Heart right ventricle (tissue), 16 donors: ENCODE measurements around the gene FAM13C. TPM values are rescaled to one million over a fixed set of nuclear protein-coding genes. Genes with fewer than 3 reads are reported as not detected.

Experiments
- ATAC-seq, 8 donors: fragments of 200-7000 bp; cut with Tn5 transposase; one replicate each; pipeline ENCODE4 v1.9.1; 2020; ENCODE audit warnings: mild to moderate bottlenecking in 8 of 8, moderate library complexity in 8 of 8, moderate number of reproducible peaks in 1 of 8
- DNase-seq, 2 donors: peaks; one replicate each; pipeline ENCODE4 v3.0.0-alpha.2; 2020
- H3K27ac ChIP-seq, 10 donors: fragments of 200-600 bp; sonication (generic) in 2 of 10; one replicate each; pipeline versions ENCODE4 v1.5.0 to v1.8.0; 2020 to 2022; ENCODE audit warnings: mild to moderate bottlenecking in 3 of 10
- H3K27me3 ChIP-seq, 7 donors: fragments of 200-600 bp; one replicate each; pipeline ENCODE4 v1.8.0; 2021 to 2022; ENCODE audit warnings: mild to moderate bottlenecking in 2 of 7
- H3K36me3 ChIP-seq, 9 donors: fragments of 200-600 bp; sonication (generic) in 1 of 9; one replicate each; pipeline versions ENCODE4 v1.5.0 to v1.8.0; 2020 to 2022; ENCODE audit warnings: mild to moderate bottlenecking in 2 of 9
- H3K4me1 ChIP-seq, 9 donors: fragments of 200-600 bp; sonication (generic) in 1 of 9; one replicate each; pipeline versions ENCODE4 v1.5.0 to v1.8.0; 2020 to 2022; ENCODE audit warnings: mild to moderate bottlenecking in 4 of 9
- H3K4me3 ChIP-seq, 10 donors: fragments of 200-600 bp; sonication (generic) in 2 of 10; one replicate each; pipeline versions ENCODE4 v1.5.0 to v1.8.0; 2020 to 2022; ENCODE audit warnings: mild to moderate bottlenecking in 7 of 10, moderate library complexity in 2 of 10
- H3K9me3 ChIP-seq, 11 donors: fragments of 200-600 bp in 10 of 11; sonication (generic) in 2 of 11; one replicate each; pipeline versions ENCODE4 v1.5.0 to v1.8.0; 2013 to 2022; ENCODE audit warnings: mild to moderate bottlenecking in 2 of 11, control low read depth in 1 of 11, moderate library complexity in 1 of 11
- WGBS, 2 donors: extraction: QIAGEN DNeasy Blood & Tissue Kit; methylation state at CpG; one replicate each; pipeline ENCODE4 v1.1.7; 2013; ENCODE audit warnings: inconsistent platforms in 1 of 2; 5-methylcytosine and 5-hydroxymethylcytosine counted together
- intact Hi-C, 10 donors: fragments of 100-400 bp; cut with DNase I; formaldehyde crosslinking; loops; one replicate each; pipeline versions ENCODE4 v1.11.1 to v1.14.2; 2022
- polyA plus RNA-seq, 2 donors: library from polyadenylated mRNA; stranded (reverse); fragments of 200-250 nt; gene quantifications; one replicate each; pipeline ENCODE4 v1.2.3, GENCODE V29; 2013
- total RNA-seq, 10 donors: library from RNA; stranded (reverse); fragmentation: NEBNext Ultra II Directional in 3 of 10; extraction: Animal tissue kit (Norgen Biotek cat#: 25700) in 3 of 10; gene quantifications; one replicate each; pipeline versions ENCODE4 v1.2.1 to v1.2.4, GENCODE V29; 2021 to 2023
- TF ChIP-seq, protein P1 (sequence below), 9 donors: fragments of 200-600 bp; sonication (generic) in 2 of 9; IDR thresholded peaks; one replicate each; pipeline versions ENCODE4 v1.5.0 to v1.8.0; 2021 to 2022; ENCODE audit warnings: antibody characterized with exemption in 9 of 9, mild to moderate bottlenecking in 5 of 9, moderate library complexity in 1 of 9
- donor health status: Arrhythmogenic right ventricular cardiomyopathy.
- donor health status: ischemic (EF 13 %, LVEDD 7.1; RV severe dilation, severe dysfunction).
- donor health status: healthy with polysubstance abuse.
- donor health status: DM: no; HTN: yes; CAD: no.
- donor health status: DM: no; HTN: no; CAD: no.
- donor health status: ischemic (EF 25% LVEDD 6.9; RV normal size, moderate dysfunction).
- donor health status: ischemic (EF 25% LVEDD 5.7; RV mildly dilated, moderate dysfunction).
- donor health status: healthy.
- donor health status: DM: yes; HTN: yes; CAD: no.
- donor health status: Ischemic cardiomyopathy.
- donor health status: ischemic (EF 35%, LVEDD 5.7; RV mildly dilated, moderate dysfunction).
- donor health status: nonischemic (EF 11% LVEDD 7.7; RV severe dilation, severe dysfunction).
- donor health status: DM: yes; HTN: yes; CAD: no.
- donor health status: PGD.
- donor health status: ischemic (EF 29% LVEDD 5.4; RV normal size, mild dysfunction).
- donor health status: nonischemic (EF 23%, LVEDD 6.1; RV moderate dilation, normal function).

Gene FAM13C
- total and polyA plus RNA-seq, 12 donors: 1.5 to 14.6 (median 7.0) TPM

DNA sequence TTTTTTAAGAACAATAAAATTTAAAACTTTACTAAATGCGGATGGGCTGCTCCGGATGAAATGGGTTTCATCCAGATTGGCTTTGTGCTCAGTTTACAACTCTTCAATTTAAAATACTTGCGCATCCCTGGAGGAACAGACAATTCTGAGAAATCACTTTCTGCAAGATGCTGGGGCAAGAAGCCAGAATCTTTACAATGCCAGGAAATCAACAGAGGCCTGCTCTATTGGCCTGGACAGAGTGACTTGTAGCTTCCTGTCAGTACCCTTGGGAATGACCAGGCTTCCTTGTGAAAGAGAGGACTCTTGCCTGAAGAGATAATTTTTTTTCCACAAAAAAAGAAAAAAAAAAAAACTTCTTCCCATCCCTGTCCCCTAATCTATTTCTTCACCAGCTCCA is 3.9 kb upstream of the FAM13C start:
- WGBS, 2 donors: 38 to 55% methylated on average over 3 of the region's 3 CpGs
- Histone ChIP-seq H3K4me3 (no peak overlapping the region), H3K27me3 (peaks cover 0 to 7% (median 0%) of the 10 kb centered on the region in 7 donors), H3K9me3 (no peaks in the 10 kb centered on the region), H3K4me1 (peaks cover 0 to 35% (median 20%) of the 10 kb centered on the region in 9 donors), H3K36me3 (no peaks in the 10 kb centered on the region), H3K27ac (peak overlapping the region in 6 of 10 donors; percentile 32 to 57 (median 48))
- intact Hi-C loops: loop anchor here in 4 of 10 donors (5.0 to 10.0 kb wide), 3 partner anchors 54 to 169 kb away; no protein-coding TSS in a partner anchor
- DNase-seq (peak in 1 of 2 donors; percentile 91), ATAC-seq (peak; percentile 71 to 86 (median 80))
- TF ChIP-seq, protein P1, sequence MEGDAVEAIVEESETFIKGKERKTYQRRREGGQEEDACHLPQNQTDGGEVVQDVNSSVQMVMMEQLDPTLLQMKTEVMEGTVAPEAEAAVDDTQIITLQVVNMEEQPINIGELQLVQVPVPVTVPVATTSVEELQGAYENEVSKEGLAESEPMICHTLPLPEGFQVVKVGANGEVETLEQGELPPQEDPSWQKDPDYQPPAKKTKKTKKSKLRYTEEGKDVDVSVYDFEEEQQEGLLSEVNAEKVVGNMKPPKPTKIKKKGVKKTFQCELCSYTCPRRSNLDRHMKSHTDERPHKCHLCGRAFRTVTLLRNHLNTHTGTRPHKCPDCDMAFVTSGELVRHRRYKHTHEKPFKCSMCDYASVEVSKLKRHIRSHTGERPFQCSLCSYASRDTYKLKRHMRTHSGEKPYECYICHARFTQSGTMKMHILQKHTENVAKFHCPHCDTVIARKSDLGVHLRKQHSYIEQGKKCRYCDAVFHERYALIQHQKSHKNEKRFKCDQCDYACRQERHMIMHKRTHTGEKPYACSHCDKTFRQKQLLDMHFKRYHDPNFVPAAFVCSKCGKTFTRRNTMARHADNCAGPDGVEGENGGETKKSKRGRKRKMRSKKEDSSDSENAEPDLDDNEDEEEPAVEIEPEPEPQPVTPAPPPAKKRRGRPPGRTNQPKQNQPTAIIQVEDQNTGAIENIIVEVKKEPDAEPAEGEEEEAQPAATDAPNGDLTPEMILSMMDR (IDR thresholded peaks at IDR 0.05): no peak

DNA sequence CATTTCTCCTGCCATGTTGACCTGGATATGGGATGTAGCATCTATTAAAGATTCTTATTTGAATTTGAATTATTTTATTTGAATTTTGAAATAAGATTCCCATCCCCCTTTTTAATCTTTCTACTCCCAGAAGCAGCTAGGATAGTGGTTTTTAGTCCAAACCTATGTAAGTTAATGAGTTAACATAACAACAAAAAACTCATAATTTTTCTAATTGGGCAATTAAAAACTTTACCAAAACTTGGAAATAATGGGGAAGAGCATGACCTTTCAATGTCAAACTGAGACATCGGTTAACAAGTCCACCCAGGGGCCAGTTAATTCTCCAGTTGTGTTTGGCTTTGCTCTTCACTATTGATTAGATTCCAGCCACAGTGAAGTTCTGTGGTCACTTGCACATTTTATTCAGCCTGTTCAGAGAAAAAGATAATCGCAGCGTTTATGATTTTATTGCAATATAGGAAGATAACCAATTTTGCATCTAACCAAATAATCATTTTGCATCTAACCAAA is 1.2 kb upstream of the FAM13C start:
- 69 to 79% methylated on average over 3 of the region's 3 CpGs for WGBS, 2 donors
- peak overlapping the region in 6 of 10 donors; percentile 58 to 77 (median 72) for H3K4me3 ChIP-seq
- no peak for DNase-seq
- peaks cover 3 to 63% (median 36%) of the 10 kb centered on the region in 9 donors for H3K4me1 ChIP-seq
- ATAC-seq: no peak
- TF ChIP-seq, protein P1 (IDR thresholded peaks at IDR 0.05): no peak
- H3K27ac ChIP-seq: peak overlapping the region in 6 of 10 donors; percentile 83 to 94 (median 91)
- H3K36me3 ChIP-seq: no peaks in the 10 kb centered on the region
- no peaks in the 10 kb centered on the region for H3K9me3 ChIP-seq
- H3K27me3 ChIP-seq: peaks cover 0 to 7% (median 0%) of the 10 kb centered on the region in 7 donors
- intact Hi-C loops: loop anchor here in 4 of 10 donors (2.0 to 10.0 kb wide), 6 partner anchors 49 to 171 kb away; no protein-coding TSS in a partner anchor

DNA sequence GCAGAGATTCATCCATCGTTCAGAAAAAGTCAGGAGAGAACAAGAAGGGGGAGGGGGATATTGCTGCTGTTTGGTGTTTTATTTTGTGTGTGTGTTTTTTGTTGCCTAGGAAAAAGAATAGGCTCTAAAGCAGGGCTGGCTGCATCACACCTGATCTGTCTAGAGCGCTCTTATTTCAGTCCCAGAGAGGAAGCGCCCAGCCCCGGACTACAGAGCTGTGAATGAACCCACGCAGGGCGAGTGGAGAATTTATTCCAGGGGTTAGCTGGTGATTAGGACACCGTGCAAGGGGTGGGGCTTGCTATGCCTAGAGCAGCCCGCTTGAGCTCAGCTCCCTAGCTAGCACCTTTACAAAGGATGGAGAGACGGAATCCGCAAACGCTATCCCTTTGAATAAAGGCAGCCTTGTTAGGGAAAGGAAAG is 621 bp upstream of the FAM13C start:
- H3K27ac ChIP-seq: peak overlapping the region; percentile 79 to 94 (median 87)
- H3K27me3 ChIP-seq: peaks cover 0 to 7% (median 0%) of the 10 kb centered on the region in 7 donors
- no peaks in the 10 kb centered on the region for H3K36me3 ChIP-seq
- no peaks in the 10 kb centered on the region for H3K9me3 ChIP-seq
- WGBS, 2 donors: 1 to 2% methylated on average over 11 of the region's 11 CpGs
- TF ChIP-seq, protein P1 (IDR thresholded peaks at IDR 0.05): no peak
- peak overlapping the region; percentile 36 to 77 (median 65) for H3K4me3 ChIP-seq
- DNase-seq (peak; percentile 58 to 77), ATAC-seq (peak; percentile 71 to 91 (median 82))
- intact Hi-C loops: loop anchor here in 4 of 10 donors (2.0 to 10.0 kb wide), 6 partner anchors 48 to 172 kb away; no protein-coding TSS in a partner anchor
- H3K4me1 ChIP-seq: peaks cover 3 to 69% (median 36%) of the 10 kb centered on the region in 9 donors

DNA sequence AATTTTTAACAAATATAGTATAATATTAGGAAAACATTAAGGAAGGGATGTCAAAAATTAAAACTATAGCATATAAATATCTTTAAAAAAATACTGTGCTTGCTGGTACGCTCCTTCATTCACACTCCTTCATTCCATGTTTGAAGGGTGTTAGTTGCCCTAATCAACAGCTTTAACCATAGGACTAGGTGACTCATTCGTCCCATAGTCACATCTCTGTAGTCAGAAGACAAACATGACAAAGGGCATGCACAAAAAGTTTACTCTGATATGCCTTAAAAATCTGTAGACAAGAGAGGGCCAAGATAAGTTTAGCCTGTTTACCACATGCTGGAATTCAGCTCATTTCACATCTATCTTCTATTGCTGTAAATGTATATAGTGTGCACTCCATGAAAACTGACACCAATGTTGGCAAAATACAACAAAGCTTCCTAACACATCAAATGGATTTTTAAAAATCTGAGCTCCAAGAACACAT is 646 bp downstream of the FAM13C start:
- H3K4me3 ChIP-seq: peak overlapping the region in 9 of 10 donors; percentile 54 to 77 (median 68)
- no peaks in the 10 kb centered on the region for H3K9me3 ChIP-seq
- H3K4me1 ChIP-seq: peaks cover 3 to 70% (median 33%) of the 10 kb centered on the region in 9 donors
- H3K27ac ChIP-seq: peak overlapping the region; percentile 79 to 94 (median 87)
- TF ChIP-seq, protein P1 (IDR thresholded peaks at IDR 0.05): no peak
- peaks cover 0 to 7% (median 0%) of the 10 kb centered on the region in 7 donors for H3K27me3 ChIP-seq
- H3K36me3 ChIP-seq: no peaks in the 10 kb centered on the region
- peak in 5 of 8 donors; percentile 43 to 61 (median 49) for ATAC-seq
- intact Hi-C loops: loop anchor here in 4 of 10 donors (2.0 to 10.0 kb wide), 6 partner anchors 47 to 173 kb away; no protein-coding TSS in a partner anchor
- 40 to 42% methylated on average over 2 of the region's 2 CpGs for WGBS, 2 donors
- no peak for DNase-seq
